AG09319 (cell line): ENCODE data around the gene NAGA.

Experiments
- DNase-seq: peaks from one replicate; pipeline ENCODE4 v3.0.0-alpha.2; 2010; ENCODE audit warnings: low read depth; ENCODE audit errors: extremely low read depth
- TF ChIP-seq, protein P1 (sequence below): IDR thresholded peaks from 2 replicates; pipeline ENCODE4 v1.5.1; 2011; ENCODE audit warnings: low read depth, mild to moderate bottlenecking, inconsistent platforms, low read length, moderate library complexity

NAGA gene

DNA sequence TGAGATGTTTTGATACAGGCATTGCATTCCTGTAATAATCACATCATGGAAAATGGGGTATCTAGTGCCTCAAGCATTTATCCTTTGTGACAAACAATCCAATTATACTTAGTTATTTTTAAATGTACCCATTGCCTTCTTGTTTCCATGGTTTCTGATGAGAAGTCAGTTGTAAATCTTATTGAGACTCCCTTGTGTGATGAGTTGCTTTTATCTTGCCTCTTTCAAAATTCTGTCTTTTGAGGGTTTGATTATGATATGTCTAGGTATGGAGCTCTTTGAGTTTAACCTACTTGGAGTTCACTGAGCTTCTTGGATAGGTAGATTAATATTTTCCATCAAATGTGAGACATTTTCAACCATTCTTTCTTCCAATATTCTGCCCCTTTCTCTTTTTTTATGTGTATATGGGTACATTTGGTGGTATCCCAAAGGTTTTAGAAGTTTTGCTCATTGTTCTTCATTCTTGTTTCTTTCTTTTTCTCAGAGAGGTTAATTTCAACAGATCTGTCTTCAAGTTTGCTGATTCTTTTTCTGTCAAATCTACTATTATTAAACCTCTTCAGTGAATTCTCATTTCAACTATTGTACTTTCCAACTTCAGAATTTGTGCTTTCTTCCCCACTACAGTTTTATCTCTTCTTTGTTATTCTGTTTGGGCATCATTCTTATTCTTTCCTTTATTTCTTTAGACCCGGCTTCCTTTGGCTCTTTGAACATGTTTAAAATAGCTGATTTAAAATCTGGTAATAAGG, 13.7 kb downstream of the NAGA start:
- no peak for DNase-seq

DNA sequence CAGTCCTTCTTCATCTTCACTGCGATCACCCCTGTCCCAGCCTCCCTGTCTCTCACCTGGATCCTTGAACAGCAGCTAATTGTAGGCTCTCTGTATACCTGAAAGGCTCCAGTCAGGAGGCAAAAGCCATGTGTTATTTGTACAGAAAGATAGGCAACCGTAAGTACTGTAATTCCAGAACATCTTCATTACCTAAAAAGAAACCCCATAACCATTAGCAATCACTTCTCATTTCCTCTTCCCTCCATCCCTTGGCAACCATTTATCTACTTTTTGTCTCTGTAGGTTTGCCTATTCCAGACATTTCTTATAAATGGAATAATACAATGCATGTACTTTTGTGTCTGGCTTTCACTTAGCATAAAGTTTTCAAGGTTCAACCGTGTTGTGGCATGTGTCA, 17.8 kb downstream of the NAGA start:
- TF ChIP-seq, protein P1, sequence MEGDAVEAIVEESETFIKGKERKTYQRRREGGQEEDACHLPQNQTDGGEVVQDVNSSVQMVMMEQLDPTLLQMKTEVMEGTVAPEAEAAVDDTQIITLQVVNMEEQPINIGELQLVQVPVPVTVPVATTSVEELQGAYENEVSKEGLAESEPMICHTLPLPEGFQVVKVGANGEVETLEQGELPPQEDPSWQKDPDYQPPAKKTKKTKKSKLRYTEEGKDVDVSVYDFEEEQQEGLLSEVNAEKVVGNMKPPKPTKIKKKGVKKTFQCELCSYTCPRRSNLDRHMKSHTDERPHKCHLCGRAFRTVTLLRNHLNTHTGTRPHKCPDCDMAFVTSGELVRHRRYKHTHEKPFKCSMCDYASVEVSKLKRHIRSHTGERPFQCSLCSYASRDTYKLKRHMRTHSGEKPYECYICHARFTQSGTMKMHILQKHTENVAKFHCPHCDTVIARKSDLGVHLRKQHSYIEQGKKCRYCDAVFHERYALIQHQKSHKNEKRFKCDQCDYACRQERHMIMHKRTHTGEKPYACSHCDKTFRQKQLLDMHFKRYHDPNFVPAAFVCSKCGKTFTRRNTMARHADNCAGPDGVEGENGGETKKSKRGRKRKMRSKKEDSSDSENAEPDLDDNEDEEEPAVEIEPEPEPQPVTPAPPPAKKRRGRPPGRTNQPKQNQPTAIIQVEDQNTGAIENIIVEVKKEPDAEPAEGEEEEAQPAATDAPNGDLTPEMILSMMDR, result no peak
- DNase-seq, result no peak

More for the DNA sequence above, 13.7 kb downstream of the NAGA start:
- TF ChIP-seq, protein P1, result no peak

DNA sequence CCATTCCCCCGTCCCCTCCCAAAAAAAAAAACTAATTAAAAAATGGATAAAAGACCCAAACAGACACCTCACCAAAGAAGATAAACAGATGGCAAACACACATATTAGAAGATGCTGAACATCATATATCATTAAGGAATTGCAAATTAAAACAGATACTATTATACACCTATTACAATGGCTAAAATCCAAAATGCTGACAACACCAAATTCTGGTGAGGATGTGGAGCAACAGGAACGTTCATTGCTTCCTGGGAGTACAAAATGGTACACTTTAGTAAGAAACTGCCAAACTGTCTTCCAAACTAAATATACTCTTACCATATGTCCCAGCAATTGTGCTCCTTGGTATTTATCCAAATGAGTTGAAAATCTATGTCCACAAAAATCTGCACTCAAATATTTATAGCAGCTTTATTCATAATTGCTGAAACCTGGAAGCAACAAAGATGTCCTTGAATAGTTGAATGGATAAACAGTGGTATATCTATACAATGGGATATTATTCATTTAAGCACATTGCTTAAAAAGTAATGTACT, 19.9 kb downstream of the NAGA start:
- TF ChIP-seq, protein P1, result no peak
- no peak for DNase-seq

DNA sequence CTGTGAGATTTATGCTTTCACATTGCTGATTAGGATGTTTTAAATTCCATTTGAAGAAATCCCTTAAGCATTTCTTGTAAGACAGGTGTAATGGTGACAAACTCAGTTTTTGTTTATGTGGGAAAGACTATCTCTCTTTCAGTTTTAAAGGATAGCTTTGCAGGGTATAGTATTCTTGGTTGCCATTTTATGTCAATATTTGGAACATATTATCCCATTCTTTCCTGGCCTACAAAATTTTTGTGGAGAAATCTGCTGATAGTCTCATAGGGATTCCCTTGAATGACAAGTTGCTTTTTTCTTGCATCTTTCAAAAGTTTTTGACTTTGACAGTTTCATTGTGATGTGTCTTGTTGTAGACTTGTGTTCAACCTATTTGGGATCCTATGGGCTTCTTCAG, 28.8 kb downstream of the NAGA start:
- TF ChIP-seq, protein P1, result no peak
- no peak for DNase-seq

DNA sequence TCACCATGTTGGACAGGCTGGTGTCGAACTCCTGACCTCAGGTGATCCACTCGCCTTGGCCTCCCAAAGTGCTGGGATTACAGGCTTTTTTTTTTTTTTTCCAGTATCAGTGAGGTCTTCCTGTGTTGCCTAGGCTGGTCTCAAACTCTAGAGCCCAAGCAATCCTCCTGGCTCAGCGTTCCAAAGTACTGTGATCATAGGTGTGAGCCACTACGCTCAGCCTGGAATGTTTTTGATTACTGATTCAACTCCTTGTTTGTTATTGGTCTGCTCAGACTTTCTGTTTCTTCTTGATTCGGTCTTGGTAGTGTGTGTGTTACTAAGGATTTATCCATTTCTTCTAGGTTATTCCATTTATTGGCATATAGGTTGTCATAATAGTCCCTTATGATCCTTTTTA, 31.3 kb downstream of the NAGA start:
- no peak for DNase-seq
- TF ChIP-seq, protein P1, result no peak

DNA sequence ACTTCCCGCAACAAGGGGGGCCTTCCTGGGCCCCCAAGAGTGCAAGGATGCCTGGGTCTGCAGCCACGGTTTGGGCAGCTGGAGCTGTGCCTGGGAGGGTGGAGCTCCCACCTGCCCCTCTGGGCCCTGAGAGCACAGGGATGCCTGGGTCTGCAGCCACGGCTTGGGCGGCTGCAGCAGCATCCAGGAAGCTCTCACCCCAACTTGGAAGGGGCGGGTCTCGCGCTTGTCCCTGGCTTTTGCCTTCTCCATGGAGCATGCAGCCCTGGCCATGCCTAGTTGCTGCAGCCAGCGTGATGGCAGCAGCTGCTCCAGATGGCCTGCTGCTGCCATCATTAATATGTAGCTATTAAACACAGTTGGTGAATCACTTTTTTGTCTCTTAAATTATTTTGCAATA, 35.4 kb downstream of the NAGA start:
- TF ChIP-seq, protein P1, result no peak
- DNase-seq, result no peak
